Measurements from ENCODE around the gene ADGRG6. TPM values are rescaled to one million over a fixed set of nuclear protein-coding genes. Genes with fewer than 3 reads are reported as not detected.

The ADGRG6 gene
- total RNA-seq, 4 donors from 2014 or later: 15.7 to 75.2 (median 19.2) TPM

- in situ Hi-C loops (cut with MboI; ENCODE audit: low pct_ligation_motif_present in 1 of 4, low pct_unique_long_range_greater_than_20kb in 1 of 4, low sequenced_read_pairs in 3 of 4) (no loop called here), intact Hi-C loops (cut with DNase I; ENCODE audit: low total_unique reads) (no loop called here)
- no peak overlapping the region for H3K27ac ChIP-seq
- no peaks in the 10 kb centered on the region for H3K27me3 ChIP-seq
- no peaks in the 10 kb centered on the region for H3K9me3 ChIP-seq
- DNase-seq: no peak
- 85 to 88% methylated on average over 2 of the region's 2 CpGs for WGBS, 2 donors (ENCODE audit: low coverage in 1 of 2)
- no peaks in the 10 kb centered on the region for H3K4me1 ChIP-seq
- no peak for TF ChIP-seq POLR2AphosphoS5 (IDR thresholded peaks at IDR 0.05)
- no peak for TF ChIP-seq POLR2A (IDR thresholded peaks at IDR 0.05)
- TF ChIP-seq CTCF (IDR thresholded peaks at IDR 0.05): no peak
- TF ChIP-seq EP300 (IDR thresholded peaks at IDR 0.05; ENCODE audit: low read depth): no peak
- H3K4me3 ChIP-seq: no peak overlapping the region
- no peaks in the 10 kb centered on the region for H3K36me3 ChIP-seq
Observed at GRCh38 chr6:142339113-142339512, 37.3 kb downstream of the ADGRG6 start.

GRCh38 chr6:142339968-142340658, 38.3 kb downstream of the ADGRG6 start:
- in situ Hi-C loops (cut with MboI; ENCODE audit: low pct_ligation_motif_present in 1 of 4, low pct_unique_long_range_greater_than_20kb in 1 of 4, low sequenced_read_pairs in 3 of 4) (no loop called here), intact Hi-C loops (cut with DNase I; ENCODE audit: low total_unique reads) (no loop called here)
- no peaks in the 10 kb centered on the region for H3K9me3 ChIP-seq
- no peak overlapping the region for H3K4me3 ChIP-seq
- TF ChIP-seq POLR2AphosphoS5 (IDR thresholded peaks at IDR 0.05): no peak
- TF ChIP-seq POLR2A (IDR thresholded peaks at IDR 0.05): no peak
- no peak for TF ChIP-seq CTCF (IDR thresholded peaks at IDR 0.05)
- no peak for TF ChIP-seq EP300 (IDR thresholded peaks at IDR 0.05; ENCODE audit: low read depth)
- H3K4me1 ChIP-seq: no peaks in the 10 kb centered on the region
- H3K27me3 ChIP-seq: no peaks in the 10 kb centered on the region
- H3K36me3 ChIP-seq: no peaks in the 10 kb centered on the region
- 82% methylated on average over 1 of the region's 1 CpG for WGBS, 2 donors (ENCODE audit: low coverage in 1 of 2)
- no peak for DNase-seq
- no peak overlapping the region for H3K27ac ChIP-seq

GRCh38 chr6:142341855-142342330, 40.1 kb downstream of the ADGRG6 start:
- no peak overlapping the region for H3K4me3 ChIP-seq
- intact Hi-C loops (cut with DNase I; ENCODE audit: low total_unique reads): no loop called here
- H3K27me3 ChIP-seq: no peaks in the 10 kb centered on the region
- H3K9me3 ChIP-seq: no peaks in the 10 kb centered on the region
- H3K36me3 ChIP-seq: no peaks in the 10 kb centered on the region
- no peak overlapping the region for H3K27ac ChIP-seq
- WGBS, 2 donors (ENCODE audit: low coverage in 1 of 2): 63 to 79% methylated on average over 2 of the region's 2 CpGs
- in situ Hi-C loops (cut with MboI; ENCODE audit: low pct_ligation_motif_present in 1 of 4, low pct_unique_long_range_greater_than_20kb in 1 of 4, low sequenced_read_pairs in 3 of 4): no loop called here
- no peaks in the 10 kb centered on the region for H3K4me1 ChIP-seq
- DNase-seq: no peak
- no peak for TF ChIP-seq POLR2AphosphoS5 (IDR thresholded peaks at IDR 0.05)
- no peak for TF ChIP-seq EP300 (IDR thresholded peaks at IDR 0.05; ENCODE audit: low read depth)
- no peak for TF ChIP-seq POLR2A (IDR thresholded peaks at IDR 0.05)
- TF ChIP-seq CTCF (IDR thresholded peaks at IDR 0.05): no peak

DNA sequence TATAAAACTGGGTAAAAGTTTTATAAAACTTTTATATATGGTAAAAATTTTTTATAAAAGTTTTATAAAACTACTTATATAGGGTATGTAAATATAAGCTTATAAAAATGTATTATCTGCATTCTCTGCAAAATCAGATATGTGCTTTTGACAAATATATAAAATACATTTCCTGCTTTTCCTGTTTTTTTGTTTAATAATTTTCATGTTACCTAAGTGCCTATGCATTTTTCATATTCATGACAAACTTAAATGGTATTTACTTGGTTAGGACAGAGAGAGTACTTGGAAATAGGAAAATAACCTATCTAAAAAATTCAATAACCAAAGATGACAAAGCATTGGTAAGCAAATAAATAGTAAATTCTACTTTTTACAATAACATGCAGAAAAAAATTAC, 41.2 kb downstream of the ADGRG6 start:
- no peak for TF ChIP-seq CTCF (IDR thresholded peaks at IDR 0.05)
- TF ChIP-seq EP300 (IDR thresholded peaks at IDR 0.05; ENCODE audit: low read depth): no peak
- TF ChIP-seq POLR2A (IDR thresholded peaks at IDR 0.05): no peak
- no peak for TF ChIP-seq POLR2AphosphoS5 (IDR thresholded peaks at IDR 0.05)
- in situ Hi-C loops (cut with MboI; ENCODE audit: low pct_ligation_motif_present in 1 of 4, low pct_unique_long_range_greater_than_20kb in 1 of 4, low sequenced_read_pairs in 3 of 4): no loop called here
- Histone ChIP-seq H3K27me3 (no peaks in the 10 kb centered on the region), H3K9me3 (no peaks in the 10 kb centered on the region), H3K27ac (no peak overlapping the region), H3K36me3 (no peaks in the 10 kb centered on the region), H3K4me3 (no peak overlapping the region), H3K4me1 (no peaks in the 10 kb centered on the region)
- intact Hi-C loops (cut with DNase I; ENCODE audit: low total_unique reads): no loop called here
- no peak for DNase-seq
